CD4-positive, alpha-beta T cell treated with Interferon gamma for 1 hour (primary cell): ENCODE results near the gene ARHGAP6.
A peak's percentile ranks its signal among the peaks of the same experiment; 100 is the strongest.

Experiments used
- DNase-seq: peaks from one replicate; pipeline ENCODE4 v3.0.0-alpha.2; 2020

ARHGAP6 gene

DNA sequence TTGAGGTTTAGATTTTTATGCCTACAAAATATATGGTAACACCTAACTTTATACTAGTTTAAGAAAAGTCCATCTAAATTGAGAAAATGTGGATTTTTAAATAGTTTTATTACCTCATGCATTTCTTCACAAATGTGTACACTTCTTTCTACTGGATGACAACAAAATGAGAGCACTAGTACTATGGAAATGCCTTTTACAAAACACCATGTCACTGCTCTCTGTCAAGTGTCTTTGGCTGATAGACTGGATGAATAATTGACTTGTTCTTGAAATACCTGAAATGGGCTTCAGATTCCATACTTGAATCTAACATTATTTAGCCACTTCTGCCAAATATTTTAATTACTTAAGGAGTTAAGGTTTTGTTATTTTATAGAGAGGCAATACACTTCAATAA, 323.0 kb downstream of the ARHGAP6 start:
- DNase-seq, result no peak

DNA sequence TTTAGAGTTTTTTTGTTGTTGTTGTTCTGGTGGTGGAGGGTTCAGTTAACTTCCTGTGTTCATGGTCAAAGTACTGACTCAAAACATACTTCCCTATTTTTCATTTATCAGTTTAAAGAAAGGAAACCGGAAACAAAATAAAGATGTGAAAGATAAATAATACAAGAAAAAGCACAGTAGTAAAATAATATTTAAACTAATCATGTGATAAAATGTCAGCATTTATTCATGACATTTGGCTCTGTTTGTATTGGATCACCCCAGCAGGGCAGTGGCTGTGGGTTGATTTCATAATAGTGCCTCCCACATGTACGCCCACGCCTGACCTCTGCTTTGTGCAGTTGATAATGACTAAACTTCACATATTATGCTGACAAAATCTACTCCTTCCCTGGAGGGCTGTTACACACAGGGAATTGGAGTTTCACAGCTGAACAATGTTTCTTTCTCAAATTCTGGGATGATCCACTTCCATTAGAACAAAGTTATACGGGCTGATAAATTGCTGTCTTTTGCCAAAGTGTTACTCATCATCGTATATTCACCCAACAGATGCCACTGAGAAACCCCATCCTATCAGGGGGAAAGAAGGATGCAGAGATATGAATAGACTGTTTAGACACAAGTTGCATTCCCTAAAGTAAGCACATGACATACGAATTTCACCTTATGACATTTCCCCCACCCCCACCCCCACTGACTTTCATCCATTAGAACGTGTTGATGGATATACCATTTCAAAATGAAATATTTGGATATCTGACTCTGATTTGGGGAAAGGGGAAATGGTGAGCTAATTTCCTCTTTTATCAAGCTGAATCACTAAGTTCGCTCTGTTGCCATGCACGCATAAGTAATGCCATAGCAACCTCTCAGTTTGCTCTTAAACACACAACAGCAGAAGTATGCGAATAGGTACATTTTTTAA, 324.2 kb downstream of the ARHGAP6 start:
- peak; percentile 60 for DNase-seq

DNA sequence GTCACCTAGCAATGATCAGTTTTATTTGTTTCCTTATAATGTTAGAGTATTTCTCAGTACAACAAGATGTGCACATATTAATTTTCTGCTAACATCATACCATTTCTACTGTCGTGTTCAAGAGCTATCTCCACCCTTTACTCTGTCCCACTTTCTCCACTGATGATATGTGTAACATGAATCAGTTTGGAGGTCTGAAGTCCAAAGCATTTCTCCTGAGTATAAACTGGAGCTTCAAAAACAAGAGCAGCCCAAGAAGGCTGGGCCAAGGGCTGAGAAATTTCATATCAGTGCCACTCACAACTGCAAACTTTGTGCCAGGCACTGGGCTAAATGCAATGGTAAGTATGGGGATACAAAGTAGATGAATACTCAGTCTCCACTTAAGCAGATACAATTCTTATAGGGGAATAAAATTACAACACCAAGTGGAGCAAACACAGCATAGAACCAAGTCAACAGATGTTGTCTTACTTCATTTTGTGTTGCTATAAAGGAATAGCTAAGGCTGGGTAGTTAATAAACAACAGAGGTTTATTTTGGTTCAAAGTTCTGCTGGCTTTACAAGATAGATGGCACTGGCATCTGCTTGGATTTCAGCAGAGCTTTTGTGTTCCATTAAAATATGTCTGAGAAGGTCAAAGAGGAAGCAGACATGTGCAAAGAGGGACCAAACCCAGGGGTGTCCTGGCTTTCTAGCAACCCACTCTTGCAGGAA, 328.3 kb downstream of the ARHGAP6 start:
- no peak for DNase-seq

DNA sequence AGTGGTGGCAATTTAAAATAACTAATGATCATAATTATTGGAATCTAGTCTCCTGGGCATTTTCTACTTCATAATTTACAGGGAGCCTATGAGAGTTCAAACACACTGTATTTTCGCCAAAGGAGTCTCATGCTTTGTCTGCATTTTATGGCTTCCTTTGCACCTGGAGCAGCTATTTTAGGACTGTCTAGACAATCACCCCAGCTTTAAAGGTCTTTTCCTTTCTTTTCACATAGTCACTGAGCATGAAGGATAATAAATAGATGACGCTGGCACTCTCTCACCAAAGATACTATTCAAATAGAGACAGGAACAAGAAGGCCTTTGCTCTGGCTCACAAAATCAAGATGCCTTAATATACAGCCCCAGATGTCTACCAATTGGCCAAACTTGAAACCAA, 329.5 kb downstream of the ARHGAP6 start:
- DNase-seq, result no peak

DNA sequence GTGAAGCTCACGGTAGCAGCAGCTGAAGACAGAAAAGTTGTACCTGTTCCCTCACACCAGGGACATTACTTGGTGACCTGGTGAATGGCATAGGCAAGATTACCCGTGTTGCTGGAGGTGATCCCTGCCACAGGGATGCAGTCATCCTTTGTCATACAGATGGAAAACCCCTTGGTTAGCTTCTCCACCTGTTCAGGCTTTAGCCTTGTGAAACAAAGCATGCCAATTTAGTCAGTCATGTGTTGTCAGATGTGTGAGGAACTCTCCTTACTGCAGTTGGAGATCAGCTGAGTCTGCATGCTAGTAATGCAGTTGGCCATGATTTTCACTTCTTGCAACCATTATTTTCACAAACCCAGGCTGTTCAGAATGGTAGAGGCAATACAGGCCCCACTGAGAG, 331.6 kb downstream of the ARHGAP6 start:
- no peak for DNase-seq

DNA sequence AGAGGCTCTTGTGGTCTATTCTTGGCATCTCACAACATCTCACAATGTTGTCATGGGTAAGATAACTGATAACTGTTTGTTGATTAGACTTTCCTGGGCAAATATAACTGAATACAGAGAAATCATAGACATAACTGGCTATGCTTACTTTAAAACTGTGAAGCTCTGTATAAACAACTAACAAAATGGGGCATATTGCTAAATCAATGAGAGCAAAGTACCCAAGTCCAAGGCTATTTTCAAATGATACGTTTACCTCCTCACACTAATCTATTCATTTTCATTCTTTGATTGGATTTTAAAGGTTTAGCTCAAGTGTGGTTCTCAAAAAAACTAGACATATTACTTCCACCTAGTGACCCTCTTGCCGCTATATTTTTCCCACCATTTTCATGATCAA, 333.9 kb downstream of the ARHGAP6 start:
- DNase-seq, result no peak

DNA sequence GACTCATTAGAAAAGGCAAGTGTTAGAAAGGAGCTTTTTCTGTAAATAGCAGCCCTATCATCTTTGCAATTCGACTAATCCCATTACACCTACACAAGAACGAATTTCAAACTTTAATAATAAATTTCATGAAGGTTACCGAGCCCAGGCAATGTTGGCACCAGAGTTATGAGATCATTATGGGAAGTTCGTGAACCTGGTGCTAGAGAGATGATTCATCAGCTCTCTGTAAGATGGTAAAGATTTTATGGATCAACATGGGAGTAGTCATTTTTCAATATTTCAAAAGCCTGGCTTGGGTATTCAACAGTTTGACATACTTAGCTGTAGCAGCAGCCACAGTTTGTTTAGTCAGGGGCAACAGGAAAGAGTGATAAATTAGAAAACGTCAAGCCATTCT, 336.7 kb downstream of the ARHGAP6 start:
- DNase-seq, result no peak

DNA sequence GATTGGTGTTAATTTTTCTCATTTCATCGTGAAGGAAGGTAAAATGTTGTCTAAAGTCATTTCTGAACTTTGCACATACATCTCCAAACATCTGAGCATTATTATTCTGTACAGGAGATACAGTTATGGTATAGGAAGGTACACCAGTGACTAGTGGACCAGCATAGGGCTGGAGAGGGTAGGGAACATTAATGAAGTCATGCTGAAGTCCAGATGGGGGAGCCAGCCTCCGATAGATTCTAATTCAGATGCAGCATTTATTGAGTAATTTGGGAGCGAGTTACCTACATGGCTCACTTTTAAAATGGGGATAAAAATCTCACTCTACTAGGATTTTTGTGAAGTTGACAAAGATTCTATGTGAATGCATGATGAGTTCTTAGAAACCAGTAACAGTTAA, 337.6 kb downstream of the ARHGAP6 start:
- DNase-seq, result no peak

DNA sequence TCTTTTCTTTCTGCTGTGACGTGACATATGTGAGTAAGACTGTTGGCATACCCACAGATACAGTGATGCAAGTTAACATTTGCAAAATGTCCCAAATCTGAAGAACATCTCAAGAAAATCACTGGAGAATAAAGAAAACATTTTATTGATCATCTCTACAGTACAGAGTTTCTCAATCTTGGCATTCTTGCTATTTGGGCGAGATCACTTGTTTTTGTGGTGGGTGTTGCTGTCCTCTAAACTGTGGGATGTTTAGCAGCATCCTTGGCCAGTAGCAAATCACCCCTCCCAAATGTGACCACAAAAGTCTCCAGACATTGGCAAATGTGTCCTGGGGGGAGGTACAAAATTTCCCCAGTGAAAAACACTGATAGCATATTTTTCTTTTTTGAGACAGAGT, 343.7 kb downstream of the ARHGAP6 start:
- no peak for DNase-seq

DNA sequence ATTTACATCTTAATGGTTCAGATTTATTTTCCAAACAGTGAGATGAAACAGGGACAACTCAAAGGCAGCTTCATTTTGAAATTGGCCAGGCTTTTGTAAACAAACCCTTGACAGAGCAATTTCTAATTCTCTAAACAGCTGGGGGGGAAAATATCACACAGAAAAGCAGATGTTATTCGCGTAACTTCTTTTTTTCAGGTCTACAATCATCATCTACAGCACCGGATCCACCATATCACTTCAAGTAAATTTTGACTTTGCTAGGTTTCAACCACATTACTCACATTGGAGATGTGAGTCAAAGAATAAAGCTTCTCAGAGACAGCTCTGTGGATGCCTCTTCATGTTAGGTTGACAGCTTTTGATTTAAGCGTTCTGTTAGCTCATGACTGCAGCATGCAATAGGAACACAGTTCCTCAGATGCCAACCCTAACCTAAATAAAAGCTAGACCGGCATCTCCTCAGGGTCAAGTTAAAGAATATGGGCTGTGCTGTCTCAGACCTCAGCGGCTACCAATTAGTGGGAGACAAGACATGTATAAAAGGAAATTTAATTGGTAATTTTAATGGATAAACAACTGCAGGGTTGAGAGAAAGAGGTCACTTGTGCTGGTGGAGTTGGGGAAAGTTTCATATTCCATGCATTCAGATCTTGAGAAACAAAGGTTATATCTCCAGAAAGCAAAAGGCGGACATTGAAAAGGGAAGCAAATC, 345.8 kb downstream of the ARHGAP6 start:
- no peak for DNase-seq

DNA sequence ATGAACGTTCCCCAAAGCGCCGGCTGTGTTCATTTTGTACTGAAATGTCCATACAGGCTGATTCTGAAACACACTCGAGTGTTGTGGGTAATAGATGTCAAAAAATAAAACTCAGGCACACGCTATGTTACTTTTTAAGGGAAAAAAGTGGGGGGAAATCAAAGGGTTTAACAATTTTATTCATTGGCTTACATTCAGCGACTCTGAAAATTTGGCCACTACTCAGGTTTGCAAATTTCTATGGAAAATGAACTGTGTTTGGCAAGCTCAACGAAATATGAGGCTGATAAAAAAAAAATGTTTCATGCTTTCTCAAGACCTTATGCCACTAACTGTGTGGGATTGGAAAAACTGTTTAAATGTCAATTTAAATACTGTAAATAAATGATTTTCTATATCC, 354.0 kb downstream of the ARHGAP6 start:
- DNase-seq, result no peak

DNA sequence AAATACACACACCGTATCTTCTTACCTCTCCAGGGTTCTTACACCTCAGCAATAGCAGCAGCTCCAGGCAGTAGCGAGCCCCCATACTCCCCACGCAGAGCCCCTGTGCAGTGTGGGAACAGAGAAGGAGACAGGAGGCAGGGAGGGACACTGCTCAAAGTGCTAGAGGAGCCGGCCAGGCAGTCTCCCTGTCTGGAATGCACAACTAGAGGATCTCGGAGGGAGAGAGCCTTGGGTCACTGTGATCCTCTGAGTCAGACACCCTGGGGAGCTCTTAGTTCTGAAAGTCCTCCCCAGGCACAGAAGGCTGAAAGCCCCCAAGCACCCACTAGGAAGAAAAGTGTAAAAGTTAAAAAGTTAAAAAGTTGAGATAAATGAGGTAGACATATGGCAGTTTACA, 356.5 kb downstream of the ARHGAP6 start:
- DNase-seq, result no peak

DNA sequence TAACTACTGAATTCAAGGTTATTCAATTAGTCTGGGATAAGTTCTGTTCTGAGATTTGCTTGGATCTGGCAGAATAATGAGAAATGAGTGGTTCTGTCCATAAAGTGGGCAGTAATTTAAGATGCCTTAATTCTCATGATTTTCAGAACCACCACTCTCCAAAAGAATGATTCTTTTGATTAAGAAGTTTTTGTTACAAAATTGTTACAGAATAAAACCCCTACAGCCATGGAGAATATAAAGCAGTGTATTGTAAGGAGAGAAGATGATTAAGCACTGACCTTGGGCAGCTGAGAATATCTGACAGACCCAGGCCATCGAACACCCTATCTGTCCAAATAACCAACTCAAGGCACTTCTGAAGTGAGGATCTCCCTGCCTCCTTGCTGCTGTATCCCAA, 360.1 kb downstream of the ARHGAP6 start:
- no peak for DNase-seq

DNA sequence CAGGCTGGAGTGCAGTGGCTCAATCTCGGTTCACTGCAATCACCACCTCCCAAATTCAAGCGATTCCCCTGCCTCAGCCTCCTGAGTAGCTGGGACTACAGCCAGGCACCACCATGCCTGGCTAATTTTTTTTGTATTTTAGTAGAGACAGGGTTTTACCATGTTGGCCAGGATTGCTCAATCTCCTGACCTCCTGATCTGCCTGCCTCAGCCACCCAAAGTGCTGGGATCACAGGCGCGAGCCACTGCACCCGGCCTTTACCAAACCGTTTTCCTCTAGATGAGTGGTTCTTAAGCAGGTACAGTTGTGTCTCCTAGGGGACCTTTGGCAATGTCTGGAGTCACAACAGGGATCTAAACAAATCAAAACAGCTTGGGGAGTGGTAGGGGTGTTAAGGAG, 360.9 kb downstream of the ARHGAP6 start:
- no peak for DNase-seq

DNA sequence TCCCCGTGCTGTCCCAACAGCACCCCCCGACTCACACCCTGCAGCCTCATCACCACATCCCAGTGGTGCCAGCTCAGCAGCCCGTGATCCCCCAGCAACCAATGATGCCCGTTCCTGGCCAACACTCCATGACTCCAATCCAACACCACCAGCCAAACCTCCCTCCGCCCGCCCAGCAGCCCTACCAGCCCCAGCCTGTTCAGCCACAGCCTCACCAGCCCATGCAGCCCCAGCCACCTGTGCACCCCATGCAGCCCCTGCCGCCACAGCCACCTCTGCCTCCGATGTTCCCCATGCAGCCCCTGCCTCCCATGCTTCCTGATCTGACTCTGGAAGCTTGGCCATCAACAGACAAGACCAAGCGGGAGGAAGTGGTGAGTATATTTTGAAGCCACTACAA, 367.1 kb downstream of the ARHGAP6 start:
- no peak for DNase-seq

DNA sequence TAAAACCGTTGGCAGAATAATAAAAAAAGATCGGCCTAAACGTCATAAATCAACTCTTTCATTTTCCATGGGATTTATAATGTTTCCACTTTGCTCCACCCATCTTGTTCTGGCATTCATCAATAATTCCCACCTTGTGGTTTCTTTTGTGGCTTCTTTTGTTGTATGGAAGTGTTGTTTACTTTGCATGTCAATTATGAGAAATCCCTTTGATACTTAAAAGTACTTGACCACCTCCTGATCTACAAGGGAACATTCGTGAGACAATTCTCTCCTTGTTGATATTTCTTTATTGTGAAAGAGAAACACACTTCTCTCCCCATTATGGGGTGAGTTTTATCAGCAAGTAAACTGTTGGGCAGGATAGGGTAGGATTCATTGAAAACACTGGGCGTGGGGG, 369.7 kb downstream of the ARHGAP6 start:
- no peak for DNase-seq

DNA sequence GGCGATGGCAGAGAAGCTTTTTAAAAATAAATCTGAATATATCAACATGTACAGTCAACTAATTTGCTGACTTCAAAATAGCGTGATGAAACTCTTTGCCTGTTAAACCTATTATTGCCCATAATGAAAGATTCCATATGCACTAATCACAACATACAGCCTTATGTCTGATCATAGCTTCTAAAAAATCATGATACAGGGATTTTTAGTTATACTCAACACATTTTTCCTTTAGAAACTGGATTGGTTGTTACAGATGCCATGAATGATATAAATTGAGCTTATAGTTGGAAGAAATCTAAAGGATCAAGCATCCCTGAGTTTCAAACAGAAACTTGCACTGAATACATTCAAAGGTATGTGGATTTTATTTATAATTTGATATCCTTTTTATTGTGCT, 372.6 kb downstream of the ARHGAP6 start, which contains the start of gene AMELX:
AMELX (plus strand) TSS at position 301 of the 400 bp plus-strand sequence. CDS start 1,376 bp downstream, outside the sequence.
- DNase-seq, result no peak

DNA sequence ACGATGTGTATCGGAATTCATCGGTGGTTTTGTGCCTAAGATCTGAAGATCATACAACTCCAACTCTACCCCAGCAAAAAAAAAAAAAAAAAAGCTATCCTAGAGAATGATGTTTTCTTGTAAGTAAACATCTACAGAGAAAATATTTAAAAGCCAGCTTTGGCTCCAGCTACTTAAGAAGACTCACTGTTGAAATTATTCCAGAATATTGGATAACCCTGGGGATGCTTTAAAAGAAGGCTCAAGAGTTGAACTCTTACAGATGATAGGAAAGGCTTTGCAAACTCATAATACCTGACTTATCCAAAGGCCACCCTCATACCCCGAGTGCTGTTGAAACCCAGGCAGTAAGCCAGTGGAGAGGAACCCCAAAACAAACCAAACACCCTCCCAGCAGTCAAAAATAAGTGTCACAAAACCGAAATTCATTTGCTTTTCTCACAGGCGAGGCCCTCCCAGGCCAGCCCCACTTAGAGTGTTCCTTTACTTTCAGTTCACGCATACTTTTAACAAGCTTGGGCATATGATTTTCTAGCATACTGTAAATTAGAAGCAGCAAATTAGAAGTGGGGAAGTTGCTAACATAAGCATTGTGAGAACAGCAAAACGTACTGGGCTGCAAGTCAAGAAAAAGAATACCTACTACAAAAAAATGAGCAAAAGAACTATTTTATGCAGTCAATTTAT, 375.2 kb downstream of the ARHGAP6 start:
- no peak for DNase-seq

DNA sequence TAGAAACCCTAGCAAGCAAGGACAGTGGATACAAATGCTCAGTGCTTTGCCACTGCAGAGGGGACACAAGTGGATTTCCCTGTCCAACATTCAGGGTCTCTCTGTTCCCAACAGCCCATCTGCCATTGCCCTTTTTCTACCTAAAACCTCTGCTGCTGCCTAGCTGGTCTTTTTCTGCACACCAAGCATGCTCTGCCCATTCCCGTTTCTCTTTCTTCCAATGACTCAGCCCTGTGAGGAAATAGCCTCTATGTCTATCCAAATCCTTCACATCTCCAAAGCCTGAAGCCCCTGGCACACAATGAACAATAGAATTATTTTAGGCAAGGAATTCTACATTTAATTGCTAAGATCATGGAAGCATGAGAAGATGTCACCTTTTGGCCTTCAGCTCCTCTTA, 378.2 kb downstream of the ARHGAP6 start:
- no peak for DNase-seq

DNA sequence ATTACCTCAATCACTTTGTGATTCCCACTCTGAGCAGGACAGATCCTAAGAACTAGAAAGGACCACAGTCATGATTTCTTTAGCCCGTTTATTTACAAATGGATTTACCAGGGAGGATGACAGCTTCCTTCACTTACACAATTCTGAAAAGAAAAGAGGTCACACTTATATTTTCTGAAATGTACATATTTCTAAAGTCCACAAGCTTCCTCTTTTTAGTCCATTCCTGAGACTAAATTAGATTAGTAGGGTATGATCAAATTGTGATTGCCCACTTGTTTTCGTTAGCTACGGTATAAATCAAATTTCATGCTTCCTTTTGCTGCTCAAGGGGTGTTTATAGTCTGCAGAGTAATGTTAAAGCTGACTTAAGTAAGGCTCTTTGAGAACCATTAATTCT, 380.1 kb downstream of the ARHGAP6 start:
- no peak for DNase-seq

DNA sequence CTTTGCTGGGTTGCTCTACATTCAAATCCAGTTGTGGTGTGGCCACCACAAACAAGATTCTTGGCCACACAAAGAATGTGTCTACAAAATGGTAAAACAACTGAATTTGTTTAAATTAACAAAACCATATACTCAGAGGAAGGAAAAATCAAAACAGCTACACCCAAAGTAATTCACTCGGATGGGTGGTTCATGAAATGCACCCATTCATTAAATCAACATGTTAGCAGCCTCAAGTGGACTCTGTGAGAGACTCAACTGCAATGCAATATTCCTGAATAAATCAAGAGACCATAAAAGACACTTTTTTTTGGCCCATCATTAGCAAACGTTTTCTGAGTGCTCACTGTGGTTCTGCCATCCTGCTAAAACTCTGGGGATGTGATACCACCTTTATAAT, 383.7 kb downstream of the ARHGAP6 start:
- no peak for DNase-seq

DNA sequence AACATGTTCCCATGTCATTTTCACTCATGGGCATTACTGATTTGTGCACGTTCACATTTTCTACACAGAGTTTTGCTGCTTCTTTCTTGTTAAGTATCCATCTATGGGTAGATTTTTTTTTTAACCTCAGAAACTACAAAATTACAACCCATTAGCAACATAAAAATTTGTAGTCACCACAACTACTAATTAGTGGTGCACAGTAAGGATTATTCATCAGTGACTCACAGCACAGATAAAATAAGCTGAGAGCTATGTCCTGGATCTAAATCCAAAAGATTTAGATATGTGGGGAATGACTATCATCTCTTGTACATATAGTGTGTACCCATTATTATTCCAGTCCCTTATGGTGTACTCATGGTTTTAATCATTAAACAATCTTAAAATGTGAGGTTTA, 392.2 kb downstream of the ARHGAP6 start:
- no peak for DNase-seq

DNA sequence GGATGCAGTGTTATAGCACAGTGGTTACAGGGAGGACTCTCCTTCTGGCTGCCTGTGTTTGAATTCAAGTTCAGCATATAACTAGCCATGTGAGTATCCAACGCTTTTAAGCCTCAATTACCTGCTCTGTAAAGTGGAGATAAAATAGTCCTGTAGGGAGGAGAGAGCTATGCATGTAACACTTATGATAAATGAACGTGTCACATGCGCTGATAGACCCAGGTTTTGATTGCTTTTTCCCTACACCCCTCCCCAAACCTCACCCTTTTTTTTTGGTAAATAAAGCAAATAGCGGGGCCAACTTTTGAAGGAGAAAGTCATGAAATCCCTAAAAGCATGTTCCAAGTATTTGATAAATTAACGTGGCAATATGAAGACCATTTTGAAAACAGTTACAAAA, 392.9 kb downstream of the ARHGAP6 start:
- no peak for DNase-seq
